ENCODE data around the gene VAT1. TPM values are rescaled to one million over a fixed set of nuclear protein-coding genes. Genes with fewer than 3 reads are reported as not detected.

The VAT1 gene
- total and polyA plus RNA-seq, 2 of the 13 experiments (the other 11 are each of a cell fraction or from before 2014, with no cell fraction given): 143 to 205 TPM

GRCh38 chr17:43011728-43012472, 10.3 kb downstream of the VAT1 start (continued):
- TF ChIP-seq ZSCAN5A (CRISPR knock-in tag; IDR thresholded peaks at IDR 0.05; ENCODE audit: borderline replicate concordance) (no peak), ZNF83 (CRISPR knock-in tag; IDR thresholded peaks at IDR 0.05; ENCODE audit: borderline replicate concordance) (no peak), TOE1 (CRISPR knock-in tag; IDR thresholded peaks at IDR 0.05) (no peak), MYC (CRISPR knock-in tag; IDR thresholded peaks at IDR 0.05; ENCODE audit: borderline replicate concordance) (no peak), U2AF2 (IDR thresholded peaks at IDR 0.05; ENCODE audit: low read depth, low read length) (no peak), REST (IDR thresholded peaks at IDR 0.05; ENCODE audit: borderline replicate concordance in 1 of 2, low read depth in 1 of 2, low read length in 2 of 2) (no peak), FOSL1 (CRISPR knock-in tag; IDR thresholded peaks at IDR 0.05; ENCODE audit: borderline replicate concordance) (no peak), ZNF512B (CRISPR knock-in tag; IDR thresholded peaks at IDR 0.05; ENCODE audit: borderline replicate concordance) (no peak), NONO (IDR thresholded peaks at IDR 0.05) (no peak), NONO (CRISPR knock-in tag; conservative IDR thresholded peaks at IDR 0.05) (0 out of 2 replicates have a peak, but pooled peaks have one; percentile 28), MBD4 (IDR thresholded peaks at IDR 0.05; ENCODE audit: borderline replicate concordance, low read length) (no peak), IRF9 (CRISPR knock-in tag; IDR thresholded peaks at IDR 0.05; ENCODE audit: borderline replicate concordance) (no peak), CBFB (CRISPR knock-in tag; IDR thresholded peaks at IDR 0.05) (0 out of 2 replicates have a peak, but pooled peaks have one; percentile 34), PRPF4 (IDR thresholded peaks at IDR 0.05; ENCODE audit: low read depth, low read length, poor library complexity, severe bottlenecking) (no peak), CBX1 (IDR thresholded peaks at IDR 0.05; ENCODE audit: low read depth) (no peak), ADNP (CRISPR knock-in tag; IDR thresholded peaks at IDR 0.05) (no peak), HOXA9 (CRISPR knock-in tag; IDR thresholded peaks at IDR 0.05; ENCODE audit: borderline replicate concordance) (no peak), ZSCAN25 (CRISPR knock-in tag; IDR thresholded peaks at IDR 0.05) (no peak), MEIS2 (CRISPR knock-in tag; IDR thresholded peaks at IDR 0.05) (no peak)
